GM21717 (cell line): ENCODE results near the gene RNF19B.
"Not testable (repeated sequence)": the region's sequence is repeated elsewhere in the genome, so short reads cannot be mapped to it uniquely, and the experiment has no call there.

Experiments used
- ATAC-seq: cut with Tn5 transposase; IDR thresholded peaks from one replicate; pipeline ENCODE4 v1.9.1; 2021; ENCODE audit warnings: mild to moderate bottlenecking, moderate library complexity; ENCODE audit not compliant: unreplicated experiment

RNF19B gene

DNA sequence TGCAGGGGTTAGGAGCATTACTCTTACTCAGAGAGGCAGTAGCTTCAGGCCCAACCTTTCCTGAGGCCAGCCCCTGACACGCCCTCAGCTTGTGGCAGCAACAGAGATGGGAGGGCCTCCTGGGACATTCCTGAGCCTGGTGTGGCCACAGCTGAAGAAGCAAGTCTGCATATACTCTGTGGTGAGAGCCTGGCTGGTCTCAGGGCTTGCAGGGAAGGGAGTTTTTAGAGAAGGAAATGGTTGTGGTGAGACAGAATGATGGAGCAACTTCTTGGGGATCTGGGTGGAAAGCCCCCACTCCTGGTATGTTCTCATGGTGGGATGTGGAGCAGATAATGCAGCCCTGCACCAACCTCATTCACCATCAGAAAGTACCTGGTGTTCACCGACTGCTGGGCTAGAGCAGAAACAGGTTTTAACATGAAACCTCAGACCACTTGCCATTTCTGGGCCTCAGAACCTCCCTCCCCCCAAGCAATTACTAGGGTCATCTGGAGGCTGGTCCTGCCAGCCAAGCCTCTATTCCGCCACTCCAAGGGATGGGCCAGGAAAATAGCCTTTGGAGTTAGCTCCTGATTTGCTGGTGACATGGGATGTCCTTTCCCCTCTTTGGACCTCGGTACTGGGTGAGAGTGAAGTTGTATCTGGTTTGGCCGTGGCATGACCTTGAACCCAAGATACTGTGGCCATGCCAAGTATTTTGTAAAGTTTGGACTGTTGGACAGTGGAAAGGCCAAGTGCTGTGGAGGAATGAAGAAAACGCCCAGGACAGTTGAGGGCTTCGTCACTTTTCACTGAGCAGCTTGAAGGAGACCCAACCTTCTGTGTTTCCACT, 28.1 kb upstream of the RNF19B start:
- ATAC-seq = peak; percentile 81

DNA sequence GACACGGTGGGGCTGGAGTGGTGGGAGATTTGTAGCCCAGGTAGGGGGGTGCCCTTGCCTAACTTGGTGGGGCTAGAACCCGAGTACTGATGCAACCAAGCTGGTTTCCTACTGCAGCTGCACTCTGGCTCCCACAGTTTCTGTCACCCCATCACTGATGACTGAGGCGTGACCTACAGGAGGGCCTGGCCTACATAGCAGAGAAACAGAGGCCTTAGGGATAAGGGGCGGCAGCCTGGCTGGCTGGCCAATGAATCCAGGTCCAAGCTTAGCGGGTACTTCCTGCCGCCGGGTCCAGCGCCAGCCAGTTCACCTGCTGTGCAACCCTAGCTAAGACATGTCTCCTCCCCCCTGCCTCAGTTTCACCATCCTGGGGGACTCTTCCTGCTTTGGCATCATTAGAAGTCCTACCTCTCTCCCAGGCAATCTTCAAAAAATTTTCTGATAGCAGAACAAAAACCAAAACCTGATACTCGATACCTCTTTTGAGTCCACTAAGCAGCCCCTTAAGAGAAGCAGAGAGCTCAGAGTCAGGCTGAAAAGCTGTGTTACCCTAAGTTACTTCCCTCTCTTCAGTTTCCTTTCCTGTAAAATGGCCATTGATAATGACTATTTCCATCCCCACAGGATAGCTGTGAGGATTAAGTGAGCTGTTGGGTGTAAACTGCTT, 27.3 kb upstream of the RNF19B start:
- peak; percentile 15 for ATAC-seq

DNA sequence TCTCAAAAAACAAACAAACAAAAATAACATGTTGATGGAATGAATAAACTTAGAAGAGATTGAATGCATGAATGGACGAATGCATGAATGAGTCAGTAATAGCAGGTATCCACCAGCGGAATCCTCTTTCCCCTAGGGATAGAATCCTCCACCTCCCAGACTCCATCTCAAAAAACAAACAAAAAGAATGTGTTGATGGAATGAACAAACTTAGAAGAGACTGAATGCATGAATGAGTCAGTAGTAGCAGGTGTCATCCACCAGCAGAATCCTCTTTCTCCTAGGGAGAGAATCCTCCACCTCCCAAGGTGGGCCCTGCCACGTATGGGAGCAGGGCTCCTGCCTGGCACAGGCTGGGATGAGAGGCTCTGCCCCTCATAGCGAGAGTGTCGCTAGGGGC, 26.8 kb upstream of the RNF19B start:
- no peak for ATAC-seq

DNA sequence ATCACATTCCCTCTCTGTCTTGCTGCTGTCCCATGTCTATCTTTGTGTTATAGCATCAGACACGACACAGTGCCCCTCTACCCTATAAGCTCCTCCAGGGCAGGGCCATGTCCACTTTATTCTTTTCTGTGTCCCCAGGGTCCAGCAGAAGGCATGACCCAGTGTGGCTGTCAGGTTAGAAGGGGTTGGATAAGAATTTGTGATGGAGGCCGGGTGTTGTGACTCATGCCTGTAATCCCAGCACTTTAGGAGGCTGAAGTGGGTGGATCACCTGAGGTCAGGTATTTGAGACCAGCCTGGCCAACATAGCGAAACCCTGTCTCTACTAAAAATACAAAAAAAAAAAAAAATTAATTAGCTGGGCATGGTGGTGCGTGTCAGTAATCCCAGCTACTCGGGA, 26.3 kb upstream of the RNF19B start:
- no peak for ATAC-seq

DNA sequence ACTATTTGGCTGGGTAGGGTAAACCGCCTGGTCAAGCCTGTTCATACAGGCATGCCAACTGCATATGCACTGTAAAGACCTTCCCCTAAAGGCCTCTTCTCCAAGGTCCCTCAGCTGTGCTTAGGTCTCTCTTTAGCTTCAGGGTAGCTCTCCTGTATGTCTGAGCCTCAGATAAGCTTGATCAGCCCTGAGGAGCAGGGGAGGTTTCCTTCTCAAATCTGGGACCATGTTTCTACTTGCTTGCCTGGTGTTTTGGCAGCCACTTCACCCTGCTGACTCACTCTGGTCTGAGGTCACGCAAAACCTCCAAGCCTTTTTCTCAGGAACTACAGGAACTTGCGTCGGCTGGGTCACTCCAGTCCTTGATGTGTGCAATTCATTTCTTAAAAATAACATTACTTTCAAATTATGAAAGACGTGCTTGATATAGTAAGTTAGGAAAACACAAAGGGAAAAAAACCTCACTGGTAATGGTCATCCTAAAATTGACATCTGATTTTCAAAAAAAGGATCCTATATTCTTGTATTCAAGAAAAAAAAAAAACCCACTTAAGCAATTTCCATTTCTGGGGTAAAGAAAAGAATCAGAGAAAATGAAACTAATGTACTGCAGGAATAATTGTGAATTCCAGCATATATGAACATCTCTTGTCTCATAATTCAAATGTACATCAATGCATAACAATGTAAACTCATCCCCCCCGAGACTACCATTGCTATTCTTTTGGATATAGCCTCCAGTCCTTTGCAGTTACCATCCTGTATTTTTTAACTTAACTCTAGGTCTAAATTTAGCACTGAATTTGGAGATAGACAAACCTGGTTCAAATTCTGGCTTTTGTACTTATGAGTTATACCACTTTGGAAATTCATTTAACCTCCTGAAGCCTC, 24.8 kb upstream of the RNF19B start:
- ATAC-seq = no peak

DNA sequence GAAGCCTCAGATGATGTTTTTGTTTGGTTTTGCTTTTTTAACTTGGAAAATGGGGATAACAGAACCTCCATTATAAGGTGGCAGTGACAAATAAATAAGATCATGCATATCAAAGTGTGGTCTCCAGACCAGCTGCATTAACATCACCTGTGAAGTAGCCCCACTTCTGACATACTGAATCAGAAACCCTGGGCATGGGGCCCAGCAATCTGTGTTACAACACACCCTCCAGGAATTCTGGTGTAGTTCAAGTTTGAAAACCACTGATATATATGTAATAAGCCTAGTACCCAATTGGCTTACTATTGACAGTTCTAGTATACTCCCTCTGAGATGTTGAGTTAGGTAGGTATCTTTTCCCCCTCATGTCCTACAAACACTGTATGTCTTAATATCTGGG, 24.1 kb upstream of the RNF19B start:
- ATAC-seq = no peak

DNA sequence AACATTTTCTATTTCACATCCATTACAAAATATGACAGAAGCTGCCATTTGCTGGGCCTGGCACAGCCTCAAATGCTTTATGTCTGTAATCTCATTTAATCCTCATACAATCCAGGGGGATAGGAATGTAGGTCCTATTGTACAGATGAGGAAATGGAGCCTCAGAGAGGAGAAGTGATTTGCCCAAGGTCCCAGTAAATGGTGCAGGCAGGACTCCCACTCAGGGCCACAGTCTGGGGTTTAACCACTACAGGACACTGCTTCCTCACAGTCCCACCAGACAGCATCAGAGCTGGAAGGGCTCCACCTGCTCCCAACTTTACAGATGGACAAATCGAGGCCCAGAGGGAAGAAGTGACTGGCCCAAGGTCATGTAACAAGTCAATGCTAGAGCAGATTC, 20.6 kb upstream of the RNF19B start:
- no peak for ATAC-seq

DNA sequence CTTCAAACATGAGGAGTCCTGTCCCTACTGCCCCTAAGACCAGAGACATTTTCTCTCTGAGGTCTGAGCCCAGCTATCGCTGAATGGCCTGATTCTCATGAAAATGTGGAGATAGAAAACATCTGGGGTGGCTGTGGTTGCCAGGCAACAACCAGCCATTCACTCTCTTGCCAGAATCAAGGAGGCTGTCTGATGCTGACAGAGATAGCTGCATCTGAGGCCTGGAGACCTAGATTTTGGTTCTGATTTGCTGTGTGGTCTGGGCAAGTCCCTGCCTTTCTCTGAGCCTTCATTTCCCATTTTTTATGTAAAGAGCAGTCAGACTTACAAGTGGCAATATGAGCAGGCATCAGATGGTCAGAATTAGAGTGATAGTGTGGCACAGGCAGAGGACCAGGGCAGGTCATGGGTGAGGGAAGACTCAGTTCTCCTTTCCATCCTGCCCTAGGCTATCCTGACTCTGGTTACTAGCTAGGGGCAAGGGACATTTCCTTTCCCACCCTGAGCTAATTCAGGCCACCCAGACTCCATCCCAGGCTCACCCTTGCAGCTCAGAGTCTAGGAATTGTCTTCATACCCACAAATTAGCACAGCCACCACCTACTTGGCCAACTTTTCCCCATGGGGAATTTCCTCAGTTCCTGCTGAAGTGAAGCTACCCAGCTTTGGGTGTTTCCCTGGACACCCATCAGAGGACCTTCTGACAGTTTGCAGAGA, 20.0 kb upstream of the RNF19B start:
- ATAC-seq = no peak

DNA sequence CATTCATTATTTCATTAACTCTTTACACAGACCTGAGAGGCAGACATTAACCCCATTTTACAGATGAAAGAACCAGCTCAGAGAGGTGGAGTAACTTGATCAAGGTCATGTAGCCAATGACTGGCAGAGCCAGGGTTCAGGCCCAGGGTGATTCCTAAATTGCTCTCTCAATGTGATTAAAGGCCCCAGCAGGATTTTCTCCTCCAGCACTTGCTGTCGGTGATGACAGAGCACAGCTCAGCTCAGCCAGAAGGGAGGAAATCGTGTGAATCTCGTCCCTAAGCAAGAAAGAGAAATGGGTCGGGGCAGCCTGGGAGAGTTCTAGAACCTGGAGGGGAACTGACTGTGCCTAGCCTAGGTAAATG, 19.5 kb upstream of the RNF19B start:
- no peak for ATAC-seq

DNA sequence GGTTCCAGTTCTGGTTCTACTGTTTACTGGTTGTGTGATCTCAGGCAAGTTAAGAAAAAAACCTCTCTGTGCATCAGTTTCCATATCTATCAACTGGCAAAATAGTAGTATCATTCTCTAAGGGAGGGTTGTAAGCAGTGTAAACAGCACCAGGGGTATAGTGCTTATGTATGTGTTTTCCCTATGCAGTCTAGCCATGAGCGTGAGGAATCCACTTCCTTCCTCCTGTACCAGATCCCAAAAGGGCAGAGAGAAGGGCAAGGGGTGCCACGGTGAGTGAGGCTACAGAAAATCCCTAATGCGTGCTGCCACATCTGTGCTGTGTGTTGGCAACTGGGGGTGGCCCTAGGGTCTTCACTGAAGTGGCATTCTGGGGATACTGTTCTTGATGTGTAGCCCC, 18.4 kb upstream of the RNF19B start:
- no peak for ATAC-seq

DNA sequence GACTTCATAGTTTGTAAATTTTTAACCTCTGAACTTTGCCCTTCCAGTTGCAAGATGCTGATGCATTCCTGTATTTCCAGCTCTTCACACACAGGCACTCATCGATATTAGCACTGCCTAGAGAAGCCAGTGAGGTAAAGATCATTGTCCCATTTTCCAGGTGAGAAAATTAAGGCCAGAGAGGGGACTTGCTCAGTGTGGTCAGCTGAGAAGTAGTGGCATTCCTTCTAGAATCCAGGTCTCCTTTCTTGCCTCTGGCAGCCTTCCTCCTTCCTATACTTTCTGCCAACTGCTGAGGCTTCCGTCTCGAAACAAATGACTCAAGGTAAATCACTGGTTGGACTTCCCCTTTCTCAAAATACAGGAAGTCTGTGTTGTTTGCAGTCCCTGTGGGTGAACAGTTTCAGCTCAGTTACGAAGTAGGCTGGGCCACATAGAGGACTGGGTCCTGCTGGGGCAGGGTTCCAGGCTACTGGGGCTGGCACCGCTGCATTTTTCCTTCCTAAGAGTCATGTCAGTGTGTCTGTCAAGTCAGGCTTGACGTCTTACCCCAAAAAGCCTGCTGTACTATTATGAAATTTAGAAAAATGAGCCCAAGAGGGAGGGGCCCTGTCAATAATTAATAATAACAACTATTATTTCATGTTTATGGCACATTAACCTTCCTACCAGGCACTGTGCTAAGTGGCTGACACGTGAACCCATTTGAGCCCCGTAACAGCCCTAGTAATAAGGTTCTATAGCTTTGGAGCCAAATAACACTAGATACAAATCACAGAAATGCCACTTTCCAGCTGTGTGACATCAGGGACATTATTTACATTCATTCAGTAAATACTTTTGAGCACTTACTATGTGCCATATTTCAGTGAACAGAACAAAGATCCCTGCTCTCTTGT, 16.6 kb upstream of the RNF19B start:
- ATAC-seq = peak; percentile 87

DNA sequence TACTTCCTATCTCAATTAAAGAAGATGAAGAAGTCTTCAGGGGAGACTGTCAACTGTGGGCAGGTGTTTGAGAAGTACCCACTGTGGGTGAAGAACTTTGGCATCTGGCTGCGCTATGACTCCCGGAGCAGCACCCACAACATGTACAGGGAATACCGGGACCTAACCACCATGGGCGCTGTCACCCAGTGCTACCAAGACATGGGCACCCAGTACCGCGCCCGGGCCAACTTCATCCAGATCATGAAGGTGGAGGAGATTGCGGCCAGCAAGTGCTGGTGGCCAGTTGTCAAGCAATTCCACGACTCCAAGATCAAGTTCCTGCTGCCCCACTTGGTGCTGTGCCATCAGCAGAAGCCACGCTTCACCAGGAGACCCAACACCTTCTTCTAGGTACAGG, 15.5 kb upstream of the RNF19B start:
- ATAC-seq = no peak

DNA sequence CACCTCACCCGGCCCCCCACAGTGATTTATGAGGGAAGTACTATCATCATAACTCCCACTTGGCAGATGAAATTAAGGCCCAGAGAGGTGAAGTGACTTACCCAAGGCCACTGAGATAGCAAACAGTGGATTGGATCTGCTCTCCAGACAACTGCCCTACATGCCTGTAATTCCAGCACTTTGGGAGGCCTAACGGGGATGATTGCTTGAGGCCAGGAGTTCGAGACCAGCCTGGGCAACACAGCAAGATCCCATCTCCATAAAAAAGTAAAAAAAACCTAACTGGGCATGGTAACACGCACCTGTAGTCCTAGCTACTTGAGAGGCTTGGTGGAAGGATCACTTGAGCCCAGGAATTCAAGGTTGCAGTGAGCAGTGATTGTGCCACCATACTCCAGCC, 14.2 kb upstream of the RNF19B start:
- no peak for ATAC-seq

DNA sequence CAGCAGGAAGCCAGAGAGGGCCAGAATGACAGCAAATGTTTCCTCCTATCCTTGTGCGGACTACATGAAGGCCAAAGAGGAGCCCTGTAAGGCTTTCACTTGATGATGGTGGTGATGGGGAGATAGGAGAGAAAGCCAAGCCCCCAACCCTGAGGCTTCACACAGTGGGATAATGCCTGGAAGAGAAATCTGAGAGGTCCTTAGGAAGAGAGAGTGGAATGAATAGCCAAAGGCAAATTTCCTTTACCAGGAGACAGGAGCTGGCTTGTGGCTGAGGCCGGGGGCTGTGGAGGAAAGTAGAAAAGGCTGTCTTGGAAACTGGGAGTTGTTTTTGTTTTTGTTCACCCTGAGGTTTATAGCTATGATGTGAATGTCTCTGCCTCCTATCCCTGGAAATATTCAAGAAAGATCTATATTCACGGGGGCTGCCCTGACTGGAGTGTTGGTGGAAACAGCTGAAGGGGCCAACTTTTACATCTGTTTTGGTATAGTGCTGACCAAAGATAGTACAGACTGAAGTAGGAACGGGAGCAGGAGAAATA, 13.0 kb upstream of the RNF19B start:
- no peak for ATAC-seq

DNA sequence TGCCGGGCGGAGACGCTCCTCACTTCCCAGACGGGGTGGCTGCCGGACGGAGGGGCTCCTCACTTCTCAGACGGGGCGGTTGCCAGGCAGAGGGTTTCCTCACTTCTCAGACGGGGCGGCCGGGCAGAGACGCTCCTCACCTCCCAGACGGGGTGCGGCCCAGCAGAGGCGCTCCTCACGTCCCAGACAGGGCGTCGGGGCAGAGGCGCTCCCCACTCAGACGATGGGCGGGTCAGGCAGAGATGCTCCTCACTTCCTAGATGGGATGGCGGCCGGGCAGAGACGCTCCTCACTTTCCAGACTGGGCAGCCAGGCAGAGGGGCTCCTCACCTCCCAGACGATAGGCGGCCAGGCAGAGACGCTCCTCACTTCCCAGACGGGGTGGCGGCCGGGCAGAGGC, 10.4 kb upstream of the RNF19B start:
- ATAC-seq = not testable (repeated sequence)

DNA sequence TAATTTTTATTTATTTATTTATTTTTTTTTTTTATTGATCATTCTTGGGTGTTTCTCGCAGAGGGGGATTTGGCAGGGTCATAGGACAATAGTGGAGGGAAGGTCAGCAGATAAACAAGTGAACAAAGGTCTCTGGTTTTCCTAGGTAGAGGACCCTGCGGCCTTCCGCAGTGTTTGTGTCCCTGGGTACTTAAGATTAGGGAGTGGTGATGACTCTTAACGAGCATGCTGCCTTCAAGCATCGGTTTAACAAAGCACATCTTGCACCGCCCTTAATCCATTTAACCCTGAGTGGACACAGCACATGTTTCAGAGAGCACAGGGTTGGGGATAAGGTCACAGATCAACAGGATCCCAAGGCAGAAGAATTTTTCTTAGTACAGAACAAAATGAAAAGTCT, 8.8 kb upstream of the RNF19B start:
- not testable (repeated sequence) for ATAC-seq

DNA sequence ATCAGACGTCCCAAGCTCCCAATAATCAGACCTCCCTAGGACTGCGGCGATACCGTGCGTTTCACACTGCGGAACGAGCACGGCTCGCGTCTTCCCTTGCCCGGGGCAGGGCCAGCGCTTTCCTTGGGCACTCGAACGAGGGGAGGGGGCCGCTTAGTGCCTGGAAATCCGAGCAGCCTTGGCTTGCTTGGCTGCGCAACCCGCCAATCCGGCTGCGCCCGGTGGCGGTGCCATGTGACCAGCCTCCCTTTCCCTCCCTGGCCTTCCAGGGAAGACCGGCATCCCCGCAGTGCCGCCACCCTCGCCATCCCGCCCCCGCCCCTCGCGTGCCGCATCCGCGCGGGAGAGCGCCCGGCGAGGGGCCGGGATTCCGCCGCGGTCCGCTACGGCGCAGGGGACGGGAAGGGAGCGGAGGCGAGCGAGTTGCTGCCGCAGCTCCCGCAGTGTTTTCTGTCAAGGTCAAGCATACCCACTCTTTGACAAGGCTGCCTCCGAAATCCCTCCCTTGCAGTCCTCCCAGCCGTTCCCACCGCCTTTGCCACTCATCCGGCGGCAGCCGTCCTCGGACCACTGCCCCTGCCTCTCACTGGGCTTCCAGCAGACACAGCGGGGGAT, 8.3 kb upstream of the RNF19B start:
- ATAC-seq = no peak

DNA sequence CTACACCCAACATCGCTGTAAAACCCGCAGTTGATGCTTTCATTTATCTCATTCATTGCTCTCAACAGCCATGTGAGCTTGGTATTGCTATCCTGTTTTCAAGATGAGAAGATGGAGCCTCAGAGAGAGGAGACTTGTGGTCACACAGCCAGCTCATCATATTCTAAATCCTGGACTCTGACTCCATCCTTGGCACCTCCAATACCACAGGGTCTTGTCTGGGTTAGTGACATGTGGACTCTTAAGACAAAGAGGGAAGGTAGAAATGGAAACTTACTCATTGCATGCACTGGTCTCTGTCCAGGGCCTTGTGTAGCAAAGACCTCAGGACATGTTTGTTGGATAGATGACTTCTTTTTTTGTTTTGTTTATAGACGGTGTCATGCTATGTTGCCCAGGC, 7.0 kb upstream of the RNF19B start:
- no peak for ATAC-seq

DNA sequence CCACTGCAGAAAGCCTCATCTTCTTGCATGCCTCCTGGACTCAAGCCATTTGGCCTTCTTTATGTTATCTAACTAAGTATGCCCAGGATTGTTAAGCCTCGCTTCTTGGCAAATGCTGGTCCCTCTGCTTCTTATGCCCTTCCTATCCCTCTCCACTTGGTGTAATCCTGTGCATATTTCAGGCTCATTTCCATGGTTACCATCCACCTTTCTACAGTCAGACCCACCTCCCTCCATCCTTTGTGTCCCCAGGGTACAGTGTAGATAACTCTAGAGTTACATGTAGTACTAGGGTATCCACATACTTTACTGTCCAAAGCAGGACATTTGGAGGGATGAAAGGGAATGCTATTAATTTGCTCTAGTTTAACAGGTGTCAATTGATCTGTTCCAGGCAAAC, 6.5 kb upstream of the RNF19B start:
- ATAC-seq = no peak
